Measurements from ENCODE around the gene SYT7.

- no peak for TF ChIP-seq CTCF (IDR thresholded peaks at IDR 0.05; ENCODE audit: borderline replicate concordance, extremely low read depth, low read length, poor library complexity, severe bottlenecking)
- no peak for TF ChIP-seq EZH2 (IDR thresholded peaks at IDR 0.05; ENCODE audit: borderline replicate concordance, low read depth, low read length, severe bottlenecking)
Measured at GRCh38 chr11:61602775-61603569, 22.1 kb upstream of the SYT7 start.

Measured in DND-41 (cell line).